IMR-90 (cell line): ENCODE measurements around the gene EVL.

Experiments
- BHLHE40 ChIP-seq: fragments of 150-350 bp; IDR thresholded peaks from 2 replicates; pipeline ENCODE4 v1.6.1; 2016; ENCODE audit warnings: mild to moderate bottlenecking, low read depth, low read length
- MAZ ChIP-seq: IDR thresholded peaks from 2 replicates; pipeline ENCODE4 v1.6.1; 2012; ENCODE audit warnings: low read depth, mild to moderate bottlenecking, low read length, improper control_type of control experiment, moderate library complexity, borderline replicate concordance
- USF2 ChIP-seq: fragments of 150-350 bp; IDR thresholded peaks from 2 replicates; pipeline ENCODE4 v1.6.1; 2017; ENCODE audit warnings: mild to moderate bottlenecking, antibody characterized with exemption, low read length, low read depth

- TF ChIP-seq USF2 (no peak), BHLHE40 (no peak), MAZ (no peak)
Observed at GRCh38 chr14:100111931-100112704, 46.9 kb downstream of the EVL start.
